Smooth muscle cell (in vitro differentiated cells): Measurements from ENCODE around the gene GHSR. TPM values are rescaled to one million over a fixed set of nuclear protein-coding genes. Genes with fewer than 3 reads are reported as not detected.

ENCODE experiments used
- DNase-seq: peaks from one replicate; lab custom pipeline; 2025; ENCODE audit not compliant: unreplicated experiment; lab: John Stamatoyannopoulos, UW
- H2AFZ ChIP-seq: fragments of 200-600 bp; sonication (generic); 2 replicates; pipeline ENCODE4 v1.6.0; 2016; ENCODE audit warnings: antibody characterized with exemption, low read depth, mild to moderate bottlenecking
- H3F3A ChIP-seq: fragments of 200-600 bp; sonication (generic); 2 replicates; pipeline ENCODE4 v1.6.0; 2017; ENCODE audit warnings: antibody characterized with exemption, low read depth
- H3K27ac ChIP-seq: fragments of 200-600 bp; sonication (generic); 2 replicates; pipeline ENCODE4 v1.5.1; 2016; ENCODE audit warnings: low read depth, mild to moderate bottlenecking
- H3K27me3 ChIP-seq: fragments of 200-600 bp; sonication (generic); 2 replicates; pipeline ENCODE4 v1.6.1; 2016; ENCODE audit warnings: low read depth, mild to moderate bottlenecking
- H3K36me3 ChIP-seq: fragments of 200-600 bp; sonication (generic); 2 replicates; pipeline ENCODE4 v1.5.1; 2016; ENCODE audit warnings: low read depth
- H3K4me1 ChIP-seq: fragments of 200-600 bp; sonication (generic); 2 replicates; pipeline ENCODE4 v1.5.1; 2016; ENCODE audit warnings: low read depth
- H3K4me2 ChIP-seq: fragments of 200-600 bp; sonication (generic); 2 replicates; pipeline ENCODE4 v1.6.0; 2016; ENCODE audit warnings: mild to moderate bottlenecking
- H3K4me3 ChIP-seq: fragments of 200-600 bp; sonication (generic); 2 replicates; pipeline ENCODE4 v1.5.1; 2016; ENCODE audit warnings: mild to moderate bottlenecking
- H3K79me2 ChIP-seq: fragments of 200-600 bp; sonication (generic); 2 replicates; pipeline ENCODE4 v1.6.0; 2016; ENCODE audit warnings: low read depth, mild to moderate bottlenecking
- H3K9ac ChIP-seq: fragments of 200-600 bp; sonication (generic); 2 replicates; pipeline ENCODE4 v1.6.0; 2016; ENCODE audit warnings: low read depth
- H3K9me3 ChIP-seq: fragments of 200-600 bp; sonication (generic); replicated peaks from 2 replicates; pipeline ENCODE4 v1.5.1; 2016; ENCODE audit warnings: low read depth
- H4K20me1 ChIP-seq: fragments of 200-600 bp; sonication (generic); 2 replicates; pipeline ENCODE4 v1.6.0; 2016; ENCODE audit warnings: low read depth
- CTCF ChIP-seq: fragments of 200-600 bp; sonication (generic); IDR thresholded peaks from 2 replicates; pipeline ENCODE4 v1.5.1; 2017; ENCODE audit warnings: borderline replicate concordance, mild to moderate bottlenecking, antibody characterized with exemption; ENCODE audit not compliant: insufficient read depth, poor library complexity, severe bottlenecking
- WGBS: methylation state at CpG from one replicate; pipeline ENCODE4 v1.1.7; 2016; ENCODE audit warnings: low lambda C conversion rate; 5-methylcytosine and 5-hydroxymethylcytosine counted together
- polyA plus RNA-seq: library from polyadenylated mRNA; unstranded; fragments of >200 nt; fragmentation: Nextera tagmentation; extraction: Ambion mirVana; gene quantifications from 2 replicates; pipeline ENCODE4 v1.2.1, GENCODE V29; 2016
- total RNA-seq: library from RNA; depleted of rRNA; stranded (reverse); fragments of >200 nt; gene quantifications from 2 replicates; pipeline ENCODE4 v1.2.3, GENCODE V29; 2014

GHSR gene
- total and polyA plus RNA-seq, 2 experiments from 2014 or later: not detected

- WGBS: 25% methylated on average over 43 of the region's 43 CpGs
- Histone ChIP-seq H3K4me1 (no peaks in the 10 kb centered on the region), H2AFZ (no peak overlapping the region), H3K27me3 (peaks cover 92% of the 10 kb centered on the region), H3K9ac (no peak overlapping the region), H3K4me2 (no peak overlapping the region), H3F3A (no peaks in the 10 kb centered on the region), H4K20me1 (no peaks in the 10 kb centered on the region), H3K27ac (no peak overlapping the region), H3K4me3 (no peak overlapping the region), H3K79me2 (no peaks in the 10 kb centered on the region), H3K9me3 (no peaks in the 10 kb centered on the region), H3K36me3 (no peaks in the 10 kb centered on the region)
- no peak for TF ChIP-seq CTCF
- DNase-seq: no peak
These were observed 607 bp upstream of the GHSR start for GRCh38 chr3:172448661-172449465.

GRCh38 chr3:172446198-172446597, 2.1 kb downstream of the GHSR start:
- no peak for DNase-seq
- Histone ChIP-seq H3K9me3 (no peaks in the 10 kb centered on the region), H4K20me1 (no peaks in the 10 kb centered on the region), H3F3A (no peaks in the 10 kb centered on the region), H3K4me2 (no peak overlapping the region), H3K27me3 (peaks cover 100% of the 10 kb centered on the region), H3K4me1 (no peaks in the 10 kb centered on the region), H3K36me3 (no peaks in the 10 kb centered on the region), H3K27ac (no peak overlapping the region), H3K4me3 (no peak overlapping the region), H3K9ac (no peak overlapping the region), H3K79me2 (no peaks in the 10 kb centered on the region), H2AFZ (no peak overlapping the region)
- TF ChIP-seq CTCF: no peak
- 83% methylated on average over 3 of the region's 3 CpGs for WGBS

GRCh38 chr3:172444821-172445220, 3.4 kb downstream of the GHSR start:
- H3K27ac ChIP-seq: no peak overlapping the region

More at GRCh38 chr3:172444821-172445220, 3.4 kb downstream of the GHSR start:
- H3K4me1 ChIP-seq: no peaks in the 10 kb centered on the region
- no peak overlapping the region for H3K4me2 ChIP-seq
- no peaks in the 10 kb centered on the region for H3K36me3 ChIP-seq
- no peak overlapping the region for H2AFZ ChIP-seq
- WGBS: 90% methylated on average over 6 of the region's 6 CpGs
- no peaks in the 10 kb centered on the region for H3K9me3 ChIP-seq
- no peak overlapping the region for H3K9ac ChIP-seq
- no peaks in the 10 kb centered on the region for H3F3A ChIP-seq
- no peaks in the 10 kb centered on the region for H4K20me1 ChIP-seq
- no peak for TF ChIP-seq CTCF
- peaks cover 92% of the 10 kb centered on the region for H3K27me3 ChIP-seq
- H3K79me2 ChIP-seq: no peaks in the 10 kb centered on the region
- H3K4me3 ChIP-seq: no peak overlapping the region
- DNase-seq: no peak
